HepG2 (cell line): ENCODE results near the gene EDC3. TPM values are rescaled to one million over a fixed set of nuclear protein-coding genes. Genes with fewer than 3 reads are reported as not detected.

Experiments used
- CEBPG ChIP-seq: IDR thresholded peaks from 2 replicates; pipeline ENCODE4 v1.6.1; 2016
- FOXC1 ChIP-seq: sonication (generic); formaldehyde crosslinking; IDR thresholded peaks from 2 replicates; pipeline ENCODE4 v1.8.0; 2022; ENCODE audit warnings: mild to moderate bottlenecking, missing genetic modification reagents, borderline replicate concordance
- GRHL1 ChIP-seq: sonication (generic); formaldehyde crosslinking; conservative IDR thresholded peaks from 2 replicates; pipeline ENCODE4 v1.8.0; 2022; ENCODE audit warnings: missing genetic modification reagents
- ISX ChIP-seq: sonication (generic); formaldehyde crosslinking; conservative IDR thresholded peaks from 2 replicates; pipeline ENCODE4 v1.5.0; 2020; ENCODE audit warnings: missing genetic modification reagents
- NFYB ChIP-seq: sonication (generic); formaldehyde crosslinking; IDR thresholded peaks from 2 replicates; pipeline ENCODE4 v1.4.0; 2020; ENCODE audit warnings: missing genetic modification reagents
- PLSCR1 ChIP-seq: sonication (generic); formaldehyde crosslinking; IDR thresholded peaks from 2 replicates; pipeline ENCODE4 v1.5.0; 2020; ENCODE audit warnings: missing genetic modification reagents, mild to moderate bottlenecking, borderline replicate concordance
- PRMT3 ChIP-seq: sonication (generic); formaldehyde crosslinking; IDR thresholded peaks from 2 replicates; pipeline ENCODE4 v1.8.1; 2022; ENCODE audit warnings: low read depth, mild to moderate bottlenecking, moderate library complexity, missing genetic modification reagents, borderline replicate concordance
- RELA ChIP-seq: sonication (generic); formaldehyde crosslinking; IDR thresholded peaks from 2 replicates; pipeline ENCODE4 v1.4.0; 2020; ENCODE audit warnings: missing genetic modification reagents
- TFAP4 ChIP-seq: sonication (generic); IDR thresholded peaks from 2 replicates; pipeline ENCODE4 v1.6.1; 2016; ENCODE audit warnings: low read depth, borderline replicate concordance
- U2AF2 ChIP-seq: fragments of 200-400 bp; formaldehyde crosslinking; IDR thresholded peaks from 2 replicates; pipeline ENCODE4 v1.6.1; 2017; ENCODE audit warnings: low read depth, mild to moderate bottlenecking, low read length
- ZBTB49 ChIP-seq: sonication (generic); formaldehyde crosslinking; IDR thresholded peaks from 2 replicates; pipeline ENCODE4 v1.4.0; 2020; ENCODE audit warnings: missing genetic modification reagents, borderline replicate concordance
- ZNF160 ChIP-seq: sonication (generic); formaldehyde crosslinking; IDR thresholded peaks from 2 replicates; pipeline ENCODE4 v1.8.0; 2022; ENCODE audit warnings: mild to moderate bottlenecking, inconsistent platforms, missing genetic modification reagents
- ZNF205 ChIP-seq: IDR thresholded peaks from 2 replicates; pipeline ENCODE4 v1.6.1; 2018; ENCODE audit warnings: missing biosample characterization, missing genetic modification reagents
- ZNF33B ChIP-seq: sonication (generic); formaldehyde crosslinking; IDR thresholded peaks from 2 replicates; pipeline ENCODE4 v1.5.1; 2020; ENCODE audit warnings: mild to moderate bottlenecking, missing genetic modification reagents
- ZNF430 ChIP-seq: sonication (generic); formaldehyde crosslinking; IDR thresholded peaks from 2 replicates; pipeline ENCODE4 v1.9.0; 2021; ENCODE audit warnings: mild to moderate bottlenecking, missing genetic modification reagents
- ZNF496 ChIP-seq: sonication (generic); formaldehyde crosslinking; IDR thresholded peaks from 2 replicates; pipeline ENCODE4 v1.8.1; 2023; ENCODE audit warnings: mild to moderate bottlenecking, moderate library complexity, missing genetic modification reagents; ENCODE audit not compliant: insufficient replicate concordance
- ZNF552 ChIP-seq: sonication (generic); formaldehyde crosslinking; IDR thresholded peaks from 2 replicates; pipeline ENCODE4 v1.9.0; 2022; ENCODE audit warnings: missing genetic modification reagents, mild to moderate bottlenecking, borderline replicate concordance
- ZNF570 ChIP-seq: sonication (generic); formaldehyde crosslinking; IDR thresholded peaks from 2 replicates; pipeline ENCODE4 v1.4.0; 2020; ENCODE audit warnings: mild to moderate bottlenecking, missing genetic modification reagents, borderline replicate concordance
- ZNF883 ChIP-seq: sonication (generic); formaldehyde crosslinking; IDR thresholded peaks from 2 replicates; pipeline ENCODE4 v1.5.1; 2020; ENCODE audit warnings: mild to moderate bottlenecking, missing genetic modification reagents; ENCODE audit errors: not compliant biosample characterization
- ZSCAN25 ChIP-seq: sonication (generic); formaldehyde crosslinking; IDR thresholded peaks from 2 replicates; pipeline ENCODE4 v1.8.0; 2022; ENCODE audit warnings: mild to moderate bottlenecking, missing genetic modification reagents
- ZUFSP ChIP-seq: sonication (generic); formaldehyde crosslinking; IDR thresholded peaks from 2 replicates; pipeline ENCODE4 v1.9.0; 2021; ENCODE audit warnings: missing genetic modification reagents, mild to moderate bottlenecking, borderline replicate concordance
- polyA plus RNA-seq, 8 experiments: library from polyadenylated mRNA; depleted of rRNA in 3 of 8; stranded (reverse) in 7 of 8; unstranded in 1 of 8; fragments of >200 nt; fragmentation: Illumina TruSeq in 4 of 8; extraction: Trizol in 4 of 8; gene quantifications; 2 replicates each; pipeline versions ENCODE4 v1.2.1 to v1.2.3, GENCODE V29; 2011 to 2016; ENCODE audit warnings: low read depth in 4 of 8, missing spikeins in 1 of 8, mixed read lengths in 1 of 8; ENCODE audit not compliant: insufficient read depth in 1 of 8
- total RNA-seq, 5 experiments: library from RNA; depleted of rRNA; stranded (reverse); fragments of >200 nt; fragmentation: Illumina TruSeq; extraction: Trizol; gene quantifications; 2 replicates each; pipeline ENCODE4 v1.2.3, GENCODE V29; 2016; ENCODE audit warnings: low read depth in 1 of 5

Gene EDC3
- total and polyA plus RNA-seq, 2 of the 13 experiments (the other 11 are each of a cell fraction or from before 2014, with no cell fraction given) = 17.4 to 32.0 TPM

DNA sequence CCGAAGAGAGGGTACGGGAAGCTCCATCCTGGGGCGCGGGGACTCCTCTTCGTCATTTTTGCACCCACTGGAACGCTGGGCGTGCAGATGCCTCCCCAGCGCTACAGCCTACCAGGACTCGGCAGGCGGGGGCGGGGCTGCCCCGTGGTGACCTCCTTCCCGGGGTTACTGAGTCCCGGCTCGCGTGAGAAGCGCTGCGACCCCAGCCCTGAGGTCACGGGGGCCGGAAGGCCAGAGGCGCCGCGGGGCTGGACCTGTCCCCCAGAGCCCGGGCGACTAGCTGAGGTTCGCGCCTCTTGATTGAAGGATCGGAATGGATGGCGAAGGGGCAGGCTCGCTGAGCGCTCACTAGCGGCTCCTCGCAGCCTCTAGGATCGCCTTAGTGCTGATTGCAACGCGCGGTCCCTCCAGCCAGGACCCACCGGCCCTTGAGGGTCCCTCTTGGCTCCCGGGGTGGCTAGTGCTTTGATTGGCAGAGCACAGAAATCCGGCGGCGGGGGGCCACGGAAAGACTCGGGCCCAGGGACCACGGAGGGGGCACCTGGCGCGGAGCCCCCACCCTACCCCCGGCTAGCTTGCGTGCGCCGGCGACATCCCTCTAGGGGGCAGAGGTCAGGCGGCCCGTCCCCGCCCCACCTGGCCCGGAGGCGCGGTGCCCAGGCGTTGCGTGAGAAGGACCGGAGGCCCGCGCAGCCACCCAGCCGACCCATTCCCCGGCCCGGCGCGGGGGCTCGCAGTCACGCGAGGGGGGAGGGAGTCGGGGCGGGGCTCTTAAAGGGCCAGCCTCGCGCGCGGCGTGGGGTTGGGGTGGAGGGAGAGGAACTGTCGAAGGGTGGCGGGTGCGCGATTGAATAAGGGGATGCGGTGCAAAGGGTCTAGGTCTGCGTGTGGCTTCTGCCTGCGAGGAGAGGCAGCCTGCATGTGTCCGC, 30.3 kb upstream of the EDC3 start (continued):
- peak; percentile 6; the same call in 1 of the 2 replicates for TF ChIP-seq NFYB (CRISPR knock-in tag)
- no peak for TF ChIP-seq ZNF570
- peak; percentile 2; the same call in 1 of the 2 replicates for TF ChIP-seq ZNF552 (CRISPR knock-in tag)
- TF ChIP-seq ZNF496 = no peak
- 0 out of 2 replicates have a peak, but pooled peaks have one; percentile 5 for TF ChIP-seq TFAP4
- no peak for TF ChIP-seq PLSCR1 (CRISPR knock-in tag)
- no peak for TF ChIP-seq GRHL1
- no peak for TF ChIP-seq ZBTB49 (CRISPR knock-in tag)
- peak; percentile 68; the same call in 1 of the 2 replicates for TF ChIP-seq FOXC1
- no peak for TF ChIP-seq CEBPG (CRISPR knock-in tag)
- TF ChIP-seq ZNF883 (CRISPR knock-in tag) = peak; percentile 50
- no peak for TF ChIP-seq RELA
- TF ChIP-seq ZNF160 (CRISPR knock-in tag) = peak; percentile 20; the same call in 1 of the 2 replicates
- TF ChIP-seq ZUFSP (CRISPR knock-in tag) = no peak
- no peak for TF ChIP-seq ZNF430 (CRISPR knock-in tag)
- TF ChIP-seq ZSCAN25 (CRISPR knock-in tag) = peak; percentile 14; the same call in 1 of the 2 replicates
- TF ChIP-seq U2AF2 = no peak
- no peak for TF ChIP-seq ZNF33B
- peak; percentile 99 for TF ChIP-seq ZNF205 (CRISPR knock-in tag)
- no peak for TF ChIP-seq ISX
- TF ChIP-seq PRMT3 = no peak
